Stimulated activated CD4-positive, alpha-beta T cell treated with anti-CD3 and anti-CD28 coated beads, TNF-alpha, amount 100 ng/mL, for 24 hours (primary cell): ENCODE results near the gene TTC9.
A peak's percentile ranks its signal among the peaks of the same experiment; 100 is the strongest.

Experiments
- DNase-seq, 3 experiments: peaks; one replicate each; pipeline ENCODE4 v3.0.0-alpha.2; 2020; ENCODE audit warnings: low read depth in 3 of 3

TTC9 gene

GRCh38 chr14:70641548-70642302, at the start of gene TTC9:
Gene TTC9 (plus strand): TSS chr14:70641916. CDS start chr14:70642130, 214 bp downstream.
- DNase-seq, result peak in 1 of 3 experiments; percentile 23

- DNase-seq, result no peak
Observed at GRCh38 chr14:70594461-70594860, 47.3 kb upstream of the TTC9 start.

GRCh38 chr14:70595443-70596185, 46.1 kb upstream of the TTC9 start:
- no peak for DNase-seq

- DNase-seq, result no peak
Observed at GRCh38 chr14:70597731-70598130, 44.0 kb upstream of the TTC9 start.

- no peak for DNase-seq
Observed at GRCh38 chr14:70599345-70599744, 42.4 kb upstream of the TTC9 start.

GRCh38 chr14:70600382-70601157, 41.1 kb upstream of the TTC9 start, which contains the start of gene MED6:
Gene MED6 (minus strand): TSS chr14:70600655. CDS start chr14:70600637, 18 bp downstream.
- peak; percentile 87 to 93 (median 93) for DNase-seq

- no peak for DNase-seq
Observed at GRCh38 chr14:70601162-70601561, 40.6 kb upstream of the TTC9 start.

- DNase-seq, result no peak
Observed at GRCh38 chr14:70602254-70602653, 39.5 kb upstream of the TTC9 start.

- no peak for DNase-seq
Observed at GRCh38 chr14:70611216-70611615, 30.5 kb upstream of the TTC9 start.

- no peak for DNase-seq
Observed at GRCh38 chr14:70616646-70617045, 25.1 kb upstream of the TTC9 start.

- no peak for DNase-seq
Observed at GRCh38 chr14:70618314-70618713, 23.4 kb upstream of the TTC9 start.

- no peak for DNase-seq
Observed at GRCh38 chr14:70619708-70620107, 22.0 kb upstream of the TTC9 start.

GRCh38 chr14:70622111-70622712, 19.5 kb upstream of the TTC9 start:
- DNase-seq, result peak in 2 of 3 experiments; percentile 19 to 29

- DNase-seq, result no peak
Observed at GRCh38 chr14:70624972-70625371, 16.7 kb upstream of the TTC9 start.

GRCh38 chr14:70631948-70632347, 9.8 kb upstream of the TTC9 start:
- DNase-seq, result no peak

GRCh38 chr14:70635971-70636595, 5.6 kb upstream of the TTC9 start:
- no peak for DNase-seq

GRCh38 chr14:70638416-70638815, 3.3 kb upstream of the TTC9 start:
- no peak for DNase-seq

- peak in 2 of 3 experiments; percentile 21 to 46 for DNase-seq
Observed at GRCh38 chr14:70640938-70641547, 673 bp upstream of the TTC9 start.

- peak in 1 of 3 experiments; percentile 32 for DNase-seq
Observed at GRCh38 chr14:70642303-70643235, 853 bp downstream of the TTC9 start.

- no peak for DNase-seq
Observed at GRCh38 chr14:70643967-70644366, 2.3 kb downstream of the TTC9 start.
